ELR (cell line): ENCODE results near the gene ATG10.
A peak's percentile ranks its signal among the peaks of the same experiment; 100 is the strongest.
"Not testable (repeated sequence)": the region's sequence is repeated elsewhere in the genome, so short reads cannot be mapped to it uniquely, and the experiment has no call there.

Experiments
- DNase-seq: peaks from one replicate; pipeline ENCODE4 v3.0.0-alpha.2; 2015; ENCODE audit warnings: low read depth

The ATG10 gene

GRCh38 chr5:81971712-81972491, at the start of gene ATG10:
ATG10 (plus strand) TSS chr5:81972023; CDS start chr5:81987571, 15,548 bp downstream.
- peak; percentile 92 for DNase-seq

GRCh38 chr5:81922854-81923279, 49.0 kb upstream of the ATG10 start:
- no peak for DNase-seq

GRCh38 chr5:81924442-81924841, 47.4 kb upstream of the ATG10 start:
- no peak for DNase-seq

- no peak for DNase-seq
Observed at GRCh38 chr5:81925009-81925408, 46.8 kb upstream of the ATG10 start.

- DNase-seq, result no peak
Observed at GRCh38 chr5:81925981-81926380, 45.8 kb upstream of the ATG10 start.

GRCh38 chr5:81936066-81936465, 35.8 kb upstream of the ATG10 start:
- DNase-seq, result no peak

GRCh38 chr5:81936750-81937149, 35.1 kb upstream of the ATG10 start:
- no peak for DNase-seq

GRCh38 chr5:81942746-81943145, 29.1 kb upstream of the ATG10 start:
- no peak for DNase-seq

GRCh38 chr5:81948349-81948748, 23.5 kb upstream of the ATG10 start:
- no peak for DNase-seq

GRCh38 chr5:81949462-81949861, 22.4 kb upstream of the ATG10 start:
- no peak for DNase-seq

- no peak for DNase-seq
Observed at GRCh38 chr5:81950996-81951395, 20.8 kb upstream of the ATG10 start.

GRCh38 chr5:81954796-81955195, 17.0 kb upstream of the ATG10 start:
- DNase-seq, result not testable (repeated sequence)

GRCh38 chr5:81958129-81958528, 13.7 kb upstream of the ATG10 start:
- not testable (repeated sequence) for DNase-seq

- no peak for DNase-seq
Observed at GRCh38 chr5:81961651-81962440, 10.0 kb upstream of the ATG10 start.

GRCh38 chr5:81963544-81963943, 8.3 kb upstream of the ATG10 start:
- DNase-seq, result no peak

GRCh38 chr5:81965524-81965923, 6.3 kb upstream of the ATG10 start:
- DNase-seq, result no peak

- DNase-seq, result no peak
Observed at GRCh38 chr5:81969226-81969625, 2.6 kb upstream of the ATG10 start.

- no peak for DNase-seq
Observed at GRCh38 chr5:81969912-81970311, 1.9 kb upstream of the ATG10 start.

- peak; percentile 45 for DNase-seq
Observed at GRCh38 chr5:81971111-81971711, 612 bp upstream of the ATG10 start.

GRCh38 chr5:81972492-81972783, 615 bp downstream of the ATG10 start:
- no peak for DNase-seq

- DNase-seq, result no peak
Observed at GRCh38 chr5:81980160-81980559, 8.3 kb downstream of the ATG10 start.

- DNase-seq, result no peak
Observed at GRCh38 chr5:81980598-81981260, 8.9 kb downstream of the ATG10 start.
